RPMI7951 (cell line): ENCODE results near the gene ZNF558. TPM values are rescaled to one million over a fixed set of nuclear protein-coding genes. Genes with fewer than 3 reads are reported as not detected.
A peak's percentile ranks its signal among the peaks of the same experiment; 100 is the strongest.

Source experiments
- DNase-seq: peaks from one replicate; pipeline ENCODE4 v3.0.0-alpha.2; 2012; ENCODE audit warnings: low read depth
- total RNA-seq: library from RNA; depleted of rRNA; stranded (reverse); fragments of >200 nt; shearing (Covaris generic); gene quantifications from 2 replicates; pipeline ENCODE4 v1.2.3, GENCODE V29; 2014; rRNA removed

The ZNF558 gene
- 10.6 and 17.7 TPM in 2 replicates for total RNA-seq

DNA sequence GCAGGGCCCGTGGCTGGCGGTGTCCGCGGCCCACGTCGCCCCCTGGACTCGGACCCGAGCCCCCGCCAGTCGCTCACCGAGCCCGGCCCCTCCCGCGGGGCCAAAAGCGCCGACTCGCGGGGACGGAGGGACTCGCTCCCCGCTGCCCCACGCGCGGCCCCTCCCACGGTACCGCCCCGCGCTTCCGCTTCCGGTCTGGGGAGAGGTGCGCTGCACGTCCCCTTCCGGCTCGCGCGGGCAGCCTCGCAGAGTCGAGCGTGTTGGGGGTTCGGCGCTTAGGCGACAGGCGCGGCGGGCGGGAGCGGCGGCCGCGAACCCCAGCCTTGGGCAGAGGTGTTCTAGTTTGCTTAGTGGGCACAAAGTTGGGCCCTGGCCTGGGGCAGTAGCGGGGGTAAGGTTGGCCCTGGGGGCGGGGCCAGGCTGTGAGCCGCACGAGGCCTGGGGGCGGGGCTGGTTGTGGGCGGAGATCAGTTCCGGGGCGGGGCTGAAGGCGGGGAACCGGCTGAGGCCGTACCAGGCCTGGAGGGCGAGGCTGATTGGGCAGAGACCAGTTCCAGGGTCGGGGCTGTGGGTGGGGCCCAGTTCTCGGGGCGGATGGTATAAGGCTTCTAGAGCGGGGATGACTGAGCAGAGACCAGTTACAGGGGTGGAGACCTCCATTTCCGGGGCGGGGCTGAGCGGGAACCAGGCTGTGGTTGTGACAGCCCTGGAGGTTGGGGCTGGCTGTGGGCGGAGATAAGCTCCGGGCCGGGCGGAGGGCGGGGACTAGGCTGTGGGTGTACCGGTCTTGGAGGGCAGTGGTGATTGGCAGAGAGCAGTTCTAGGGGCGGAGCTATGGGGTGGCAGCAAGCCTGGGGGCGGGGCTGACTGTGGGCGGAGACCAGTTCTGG is at the start of gene ZNF558, which contains the start of gene MBD3L1:
Gene ZNF558 (minus strand): TSS at position 173 of the 890 bp plus-strand sequence. CDS start 9,645 bp downstream, outside the sequence.
Gene MBD3L1 (plus strand): TSS at position 246 of the 890 bp plus-strand sequence. CDS start 10,302 bp downstream, outside the sequence.
- peak; percentile 97 for DNase-seq

DNA sequence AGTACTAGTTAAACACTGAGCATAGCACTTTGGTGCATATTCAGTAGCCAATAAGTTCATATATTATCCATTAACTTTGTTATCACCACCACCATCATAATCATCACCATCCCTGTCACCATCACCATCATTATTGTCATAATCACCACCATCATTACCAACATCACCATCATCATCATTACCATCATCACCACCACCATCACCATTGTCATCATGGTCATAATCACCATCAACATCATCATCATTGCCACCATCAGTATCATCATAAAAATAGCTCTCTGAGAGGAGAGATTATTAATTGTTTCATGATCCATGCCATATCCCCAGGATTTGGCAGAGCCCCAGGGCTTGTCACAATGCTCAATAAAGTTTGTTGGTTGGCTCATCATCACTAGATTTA is 49.4 kb upstream of the ZNF558 start:
- no peak for DNase-seq

DNA sequence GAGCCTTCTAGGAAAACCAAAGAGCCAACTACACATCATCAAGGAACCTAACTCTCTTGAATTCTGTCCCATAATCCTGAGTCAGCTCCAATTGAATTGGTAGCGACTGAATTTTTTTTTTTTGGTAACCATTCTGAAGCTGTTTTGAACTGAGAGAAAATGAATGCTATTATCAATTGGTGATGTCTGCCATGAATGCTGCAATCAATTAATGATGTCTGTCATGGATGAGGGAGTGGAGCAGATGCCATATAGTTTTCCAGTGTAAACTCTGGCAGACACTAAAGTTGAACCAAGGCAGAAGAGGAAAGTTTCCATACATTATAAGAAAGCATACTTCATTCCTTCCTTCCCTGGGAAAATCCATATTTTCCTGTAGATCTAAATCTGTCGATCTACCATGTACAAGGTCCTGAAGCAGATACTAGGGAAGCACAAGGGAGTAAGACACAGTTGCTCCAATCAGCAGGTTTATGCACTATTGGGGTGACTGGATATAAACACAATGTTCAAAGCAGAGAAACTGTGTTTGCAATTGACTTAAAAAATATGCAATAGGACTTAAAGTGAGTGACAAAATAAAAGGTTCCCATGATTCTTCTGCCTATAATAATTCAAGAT is 48.9 kb upstream of the ZNF558 start:
- no peak for DNase-seq

DNA sequence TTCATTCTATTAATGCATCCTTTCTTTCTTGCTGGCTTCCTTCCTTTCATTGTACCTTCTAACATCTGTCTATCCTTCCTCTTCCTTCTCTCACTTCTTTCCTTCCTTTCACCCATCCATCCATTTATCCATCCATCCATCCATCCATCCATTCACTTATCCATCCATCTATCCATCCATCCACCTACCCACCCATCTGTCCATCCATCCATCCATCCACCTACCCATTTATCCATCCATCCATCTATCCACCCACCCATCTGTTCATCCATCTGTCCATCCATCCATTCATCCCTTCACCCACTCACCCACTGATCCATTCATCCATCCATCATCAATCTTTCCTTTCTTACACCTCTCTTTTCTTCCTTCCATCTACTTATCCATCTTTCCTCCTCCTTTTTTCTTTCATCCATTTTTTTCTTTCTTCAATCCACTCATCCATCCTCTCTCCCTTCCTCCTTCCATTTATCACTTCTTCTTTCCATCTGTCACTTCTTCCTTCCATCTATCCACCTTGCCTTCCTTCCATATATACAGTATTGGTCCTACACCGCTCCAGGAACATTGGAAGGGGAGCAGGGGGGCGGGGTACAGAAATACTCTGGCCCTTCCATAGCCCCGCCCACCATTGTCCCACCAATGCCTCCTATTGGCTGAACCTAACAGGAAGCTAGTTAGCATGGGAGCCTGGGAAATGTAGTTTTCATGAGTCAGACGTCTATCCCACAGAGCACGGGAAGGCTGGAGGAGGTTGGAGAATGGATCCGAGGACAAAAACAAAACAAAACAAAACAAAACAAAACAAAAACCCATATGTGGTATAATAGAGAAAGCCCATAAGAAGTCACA is 46.0 kb upstream of the ZNF558 start:
- DNase-seq = peak; percentile 4

DNA sequence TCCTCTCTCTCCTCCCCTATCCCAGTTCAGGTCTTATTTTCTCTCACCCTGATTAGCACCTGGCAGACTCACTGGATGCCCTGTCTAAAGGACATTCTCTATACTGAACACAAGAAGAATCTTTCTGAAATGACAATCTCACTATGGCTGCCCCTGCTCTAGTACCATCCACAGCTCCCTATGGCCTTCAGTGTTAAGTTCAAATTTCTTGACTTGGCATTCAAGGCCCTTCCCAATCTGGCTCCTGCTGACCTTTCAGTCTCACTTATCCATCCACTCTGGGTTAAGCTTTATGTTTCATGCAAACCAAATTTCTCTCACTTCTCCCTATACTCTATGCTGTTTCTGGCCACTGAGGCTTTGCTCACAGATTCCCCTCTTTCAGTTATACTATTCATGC is 34.2 kb upstream of the ZNF558 start:
- no peak for DNase-seq

DNA sequence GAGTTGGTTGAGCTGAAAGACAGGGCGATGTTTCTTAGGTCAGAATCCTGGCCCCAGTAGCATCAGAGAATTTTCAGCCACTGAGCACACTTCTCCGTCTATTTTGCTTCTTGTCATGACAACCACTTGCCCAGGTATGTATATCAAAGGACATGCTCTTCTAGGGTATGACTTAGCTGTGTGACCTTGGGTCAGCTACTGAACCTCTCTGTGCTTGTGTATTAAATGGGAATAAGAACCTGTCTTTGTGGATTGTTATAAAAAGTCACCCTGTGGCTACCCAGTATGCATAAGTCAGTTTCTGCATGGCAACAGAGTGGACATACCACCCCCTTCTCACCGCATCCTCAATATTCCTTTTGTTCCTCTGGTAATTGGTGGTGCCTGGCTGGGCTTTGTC is 26.2 kb upstream of the ZNF558 start:
- no peak for DNase-seq

DNA sequence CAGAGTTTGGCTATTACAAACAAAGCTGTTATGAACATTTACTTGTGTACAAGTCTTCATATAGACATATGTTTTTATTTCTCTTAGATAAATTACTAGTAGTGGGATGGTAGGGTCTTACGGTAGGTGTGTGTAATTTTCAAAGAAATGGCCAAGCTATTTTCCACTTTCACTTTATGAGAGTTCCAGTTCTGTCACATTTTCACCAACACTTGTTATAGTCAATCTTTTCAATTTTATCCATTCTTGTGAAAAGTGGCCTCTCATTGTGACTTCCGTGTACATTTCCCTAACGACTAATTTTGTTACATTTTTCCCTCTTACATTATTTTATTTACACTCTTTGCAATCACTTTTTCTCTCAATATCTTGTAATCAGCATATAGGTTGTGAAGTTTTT is 18.4 kb upstream of the ZNF558 start:
- DNase-seq = no peak

DNA sequence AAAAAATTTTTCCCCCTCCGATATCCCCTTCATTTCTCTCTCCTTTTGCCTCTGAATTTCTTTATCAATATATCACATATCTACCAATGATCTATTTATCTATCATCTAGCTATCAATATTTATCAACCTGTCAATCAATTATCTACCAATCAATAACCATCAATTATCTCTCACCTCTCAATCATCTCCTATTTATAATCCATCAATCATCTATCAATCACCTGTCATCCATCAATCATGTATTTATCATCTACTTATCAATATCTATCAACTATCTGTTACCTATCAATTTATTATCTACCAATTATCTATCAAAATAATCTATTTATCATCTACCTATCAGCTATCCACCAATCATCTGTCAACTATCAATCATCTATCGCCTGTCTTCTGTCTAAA is 17.1 kb upstream of the ZNF558 start:
- no peak for DNase-seq

DNA sequence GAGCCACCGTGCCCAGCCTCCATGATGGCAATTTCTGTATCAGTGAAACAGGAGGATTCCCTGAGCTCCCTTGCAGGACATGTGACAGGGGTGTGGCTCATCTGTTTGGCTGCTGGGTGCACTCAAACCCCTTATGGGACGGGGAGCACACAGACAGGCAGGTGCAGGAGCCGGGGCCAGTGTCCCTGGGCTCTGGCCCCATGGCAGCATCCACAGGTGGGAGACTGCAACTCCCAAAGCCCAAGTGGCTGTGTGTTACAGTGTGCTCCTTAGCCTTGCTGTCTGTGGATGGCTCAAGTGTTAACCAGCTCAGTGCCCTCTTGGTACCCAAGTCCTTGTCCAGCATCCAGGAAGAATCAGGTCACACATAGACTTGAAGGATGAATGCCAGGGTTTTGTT is 14.7 kb upstream of the ZNF558 start:
- no peak for DNase-seq

DNA sequence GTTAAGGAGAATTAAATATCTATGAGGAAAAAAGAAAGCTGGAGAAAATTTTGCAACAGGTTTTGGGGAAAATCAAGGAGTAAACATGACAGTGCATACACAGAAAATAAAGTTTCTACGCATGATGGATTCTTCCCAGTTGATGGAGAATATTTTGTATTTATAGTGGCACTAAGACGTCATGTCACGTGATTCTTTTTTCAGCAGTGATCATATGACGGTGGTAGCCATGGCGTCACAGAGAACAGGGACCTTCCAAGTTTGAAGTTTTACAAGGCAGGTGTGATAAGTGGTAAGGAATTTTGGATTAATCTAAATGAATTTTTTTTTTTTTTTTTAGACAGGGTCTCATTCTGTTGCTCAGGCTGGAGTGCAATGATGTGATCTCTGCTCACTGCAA is 8.6 kb upstream of the ZNF558 start:
- DNase-seq = no peak

DNA sequence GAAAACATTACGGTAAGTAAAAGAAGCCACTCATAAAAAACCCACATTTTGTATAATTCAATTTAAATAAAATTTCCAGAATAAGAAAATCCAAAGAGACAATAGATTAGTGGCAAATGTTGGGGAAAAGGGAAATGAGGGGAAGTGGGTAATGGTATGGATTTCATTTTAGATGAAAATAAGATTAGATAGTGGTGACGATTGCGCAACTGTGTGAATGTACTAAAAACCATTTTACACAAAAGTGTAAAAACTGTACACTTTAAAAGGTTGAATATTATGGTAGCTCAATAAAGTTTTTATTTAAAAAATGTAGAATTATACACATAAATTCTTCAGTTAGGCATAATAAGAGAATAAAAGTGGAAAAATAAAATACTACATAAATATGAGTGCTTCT is 3.8 kb upstream of the ZNF558 start:
- DNase-seq = no peak

DNA sequence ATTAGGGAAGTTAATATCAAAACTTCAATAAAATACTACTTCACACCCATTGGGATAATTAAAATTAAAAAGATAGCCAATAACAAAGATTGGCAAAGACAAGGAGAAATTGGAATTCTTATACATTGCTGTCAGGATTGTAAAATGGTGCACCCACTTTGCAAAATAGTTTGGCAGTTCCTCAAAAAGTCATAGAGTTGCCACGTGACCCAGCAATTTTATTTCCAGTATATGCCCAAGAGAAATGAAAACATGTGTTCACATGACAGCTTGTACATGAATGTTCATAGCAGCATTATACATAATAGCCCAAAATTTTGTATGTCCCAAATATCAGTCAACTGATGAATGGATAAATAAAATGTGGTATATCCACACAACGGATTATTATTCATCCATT is 3.3 kb upstream of the ZNF558 start:
- DNase-seq = no peak

DNA sequence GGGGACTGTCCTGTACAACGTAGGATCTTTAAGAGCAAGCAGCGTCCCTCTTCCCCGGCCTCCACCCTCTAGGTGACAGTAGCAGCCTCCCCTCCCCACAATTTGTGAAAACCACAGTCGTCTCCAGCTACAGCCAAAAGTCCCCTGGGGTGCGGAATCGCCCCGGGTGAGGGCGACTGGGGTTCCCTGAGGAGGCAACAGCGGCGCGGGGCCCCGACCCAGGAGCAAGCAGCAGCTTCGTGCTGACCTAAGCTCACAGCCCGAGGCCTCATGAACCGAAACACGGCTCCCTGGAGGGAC is 322 bp downstream of the ZNF558 start:
- no peak for DNase-seq

DNA sequence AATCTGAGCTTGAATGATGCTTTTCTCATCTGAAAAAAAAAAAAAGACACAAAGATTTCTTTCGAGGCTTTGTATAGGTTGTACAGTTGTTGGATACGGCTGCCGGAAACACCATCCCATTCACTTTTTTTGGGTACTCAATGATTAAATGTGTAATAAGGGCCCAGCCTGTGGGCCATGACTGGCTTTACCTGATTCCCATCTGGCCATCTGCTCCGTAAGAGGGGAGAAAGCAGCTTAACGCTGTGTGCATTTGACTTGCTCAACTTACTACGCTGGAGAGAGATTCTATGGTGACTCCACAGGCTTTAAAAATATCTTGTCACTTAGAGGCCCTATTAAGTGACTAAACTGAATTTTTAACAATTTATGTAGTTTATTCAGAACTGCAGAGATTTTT is 731 bp downstream of the ZNF558 start:
- DNase-seq = no peak

DNA sequence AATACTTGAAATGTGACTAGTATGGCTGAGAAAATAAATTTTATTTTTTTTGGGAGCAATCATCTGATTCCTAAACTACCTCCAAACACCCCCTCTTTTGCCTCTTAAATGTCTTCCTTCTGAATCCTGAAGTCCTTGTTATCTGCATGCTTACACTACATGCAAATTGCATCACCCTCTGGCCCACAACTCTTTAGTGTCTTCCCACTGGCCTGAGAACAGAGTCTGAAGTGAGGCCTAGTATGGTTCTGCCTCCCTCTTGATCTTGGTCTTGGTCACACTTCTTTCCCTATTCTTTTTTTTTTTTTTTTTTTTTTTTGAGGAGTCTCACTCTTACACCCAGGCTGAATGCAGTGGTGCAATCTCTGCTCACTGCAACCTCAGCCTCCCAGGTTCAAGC is 4.8 kb downstream of the ZNF558 start:
- no peak for DNase-seq

DNA sequence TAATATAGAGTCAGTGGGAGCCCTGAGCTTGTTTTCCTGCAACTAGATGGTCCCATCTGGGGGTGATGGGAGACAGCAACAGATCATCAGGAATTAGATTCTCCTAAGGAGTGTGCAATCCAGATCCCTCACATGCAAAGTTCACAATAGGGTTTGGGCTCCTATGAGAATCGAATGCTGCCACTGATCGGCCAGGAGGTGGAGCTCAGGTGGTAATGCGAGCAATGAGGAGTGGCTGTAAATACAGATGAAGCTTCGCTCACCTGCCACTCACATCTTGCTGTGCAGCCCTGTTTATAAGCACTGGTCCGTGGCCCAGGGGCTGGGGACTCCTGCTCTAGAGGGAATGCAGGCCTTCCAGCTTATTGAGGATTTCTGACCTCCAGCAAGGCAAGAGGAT is 5.7 kb downstream of the ZNF558 start:
- DNase-seq = no peak

DNA sequence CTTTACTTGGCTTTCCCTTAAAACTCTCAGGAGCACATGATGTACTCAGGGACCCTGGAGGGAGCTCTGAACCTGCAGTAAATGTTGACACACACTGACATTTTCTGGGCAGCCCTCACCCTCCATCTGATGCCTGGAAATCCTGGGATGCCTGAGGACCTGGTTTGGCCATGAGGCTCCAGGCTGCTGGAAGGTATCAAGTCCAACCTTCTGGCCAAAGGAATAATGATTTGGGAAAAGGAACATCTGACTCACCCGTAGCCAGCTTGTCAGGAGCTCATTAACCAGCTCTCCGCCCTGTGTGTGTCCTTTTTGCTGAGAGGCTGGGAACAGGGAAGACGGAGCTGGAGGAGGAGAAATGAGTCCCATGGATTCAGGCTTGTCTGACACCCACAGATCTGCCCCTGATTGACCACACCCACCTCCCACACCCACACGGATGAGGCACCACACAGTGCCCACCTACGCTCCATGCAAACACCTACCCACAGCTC is 10.3 kb downstream of the ZNF558 start:
- no peak for DNase-seq

DNA sequence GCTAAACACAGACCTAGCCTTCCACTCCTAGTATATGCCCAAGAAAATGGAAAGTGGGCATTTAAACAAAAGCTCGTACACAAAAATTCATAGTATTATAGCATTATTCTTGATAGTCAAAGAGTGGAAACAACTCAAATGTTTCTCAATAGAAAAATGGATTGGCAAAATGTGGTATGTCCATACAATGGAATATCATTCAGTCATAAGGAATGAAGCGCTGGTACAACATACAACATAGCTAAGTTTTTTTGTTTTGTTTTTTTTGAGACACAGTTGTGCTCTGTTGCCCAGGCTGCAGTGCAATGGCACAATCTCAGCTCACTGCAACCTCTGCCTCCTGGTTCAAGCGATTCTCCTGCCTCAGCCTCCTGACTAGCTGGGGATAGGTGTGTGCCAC is 11.9 kb downstream of the ZNF558 start:
- DNase-seq = no peak

DNA sequence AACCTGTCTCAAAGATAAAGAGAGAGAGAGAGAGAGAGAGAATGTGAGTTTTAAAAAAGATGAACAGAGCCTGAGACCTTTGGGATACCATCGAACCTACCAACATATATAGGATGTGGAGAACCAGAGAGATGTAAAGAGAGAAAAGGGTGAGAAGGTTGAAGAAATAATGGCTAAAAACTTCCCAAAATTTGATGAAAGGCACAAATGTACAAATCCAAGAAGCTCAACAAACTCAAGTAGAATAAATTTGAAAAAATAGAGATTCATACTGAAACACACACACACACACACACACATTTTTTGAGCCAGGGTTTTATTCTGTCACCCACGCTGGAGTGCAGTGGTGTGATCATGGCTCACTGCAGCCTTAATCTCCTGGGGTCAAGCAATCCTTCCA is 16.3 kb downstream of the ZNF558 start:
- DNase-seq = no peak

DNA sequence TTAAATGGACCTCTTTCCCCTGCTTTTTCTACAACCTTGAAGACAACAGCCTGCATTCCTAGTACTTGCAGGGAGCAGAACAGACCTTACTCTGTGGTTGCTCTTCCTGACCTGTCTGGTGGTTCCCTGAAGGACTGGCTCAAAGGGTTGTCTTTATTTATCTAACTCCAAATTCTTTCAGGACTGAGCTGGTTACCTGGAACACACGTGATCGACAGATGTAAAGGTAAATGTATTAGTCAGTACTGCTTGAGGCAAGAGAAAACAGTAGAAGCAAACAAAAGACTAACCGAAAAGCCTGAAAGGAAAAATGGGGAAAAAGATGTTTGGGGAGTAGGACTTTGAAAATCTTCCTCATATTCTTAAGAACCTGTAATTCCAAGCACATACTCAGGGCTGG is 17.9 kb downstream of the ZNF558 start:
- no peak for DNase-seq

DNA sequence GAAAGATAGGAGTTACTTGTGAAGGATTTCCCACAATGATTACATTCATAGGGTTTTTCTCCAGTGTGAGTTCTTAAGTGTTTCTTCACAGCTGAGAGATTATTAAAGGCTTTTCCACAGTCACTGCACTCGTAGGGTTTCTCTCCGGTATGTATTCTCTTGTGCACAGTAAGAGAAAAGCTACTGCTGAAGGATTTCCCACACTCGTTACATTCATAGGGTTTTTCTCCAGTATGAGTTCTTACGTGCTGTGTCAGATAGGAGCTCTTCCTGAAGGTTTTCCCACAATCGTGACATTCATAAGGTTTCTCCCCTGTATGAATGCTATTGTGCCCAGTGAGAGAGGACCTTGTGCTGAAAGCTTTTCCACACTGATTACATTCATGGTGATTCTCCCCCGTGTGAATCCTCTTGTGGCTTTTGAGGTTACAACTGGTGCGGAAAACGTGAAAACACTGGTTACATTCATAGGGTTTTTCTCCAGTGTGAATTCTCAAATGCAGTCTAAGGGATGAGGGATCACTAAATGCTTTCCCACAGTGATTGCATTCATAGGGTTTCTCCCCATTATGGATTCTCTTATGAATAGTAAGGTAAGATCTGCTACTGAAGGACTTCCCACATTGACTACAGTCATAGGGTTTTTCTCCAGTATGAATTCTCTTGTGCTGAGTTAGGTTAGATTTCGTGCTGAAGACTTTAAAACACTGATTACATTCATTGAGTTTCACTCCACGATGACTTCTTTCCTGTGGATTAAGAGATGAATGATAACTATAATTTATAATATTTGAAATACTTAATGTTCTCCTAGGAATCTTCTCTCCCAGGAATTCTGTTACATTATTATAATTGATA is 20.6 kb downstream of the ZNF558 start:
- peak; percentile 19 for DNase-seq
